Stimulated activated effector memory CD8-positive, alpha-beta T cell treated with anti-CD3 and anti-CD28 coated beads, Interleukin-12 subunit alpha, Interleukin-12 subunit beta, amount 100 ng/mL, for 72 hours (primary cell): ENCODE measurements around the gene SLC25A6.
"Not testable (repeated sequence)": the region's sequence is repeated elsewhere in the genome, so short reads cannot be mapped to it uniquely, and the experiment has no call there.

Experiments used
- ATAC-seq: fragments of 150-1000 bp; cut with Tn5 transposase; 2 replicates; pipeline ENCODE4 v1.10.0; 2021
- DNase-seq, 2 donors: peaks; one replicate each; pipeline ENCODE4 v3.0.0; 2021 to 2022; ENCODE audit warnings: low spot score in 2 of 2
- H3K27ac Mint-ChIP-seq: one replicate; pipeline ENCODE4 v1.8.0; 2022; ENCODE audit warnings: mild to moderate bottlenecking, mixed read lengths
- H3K36me3 Mint-ChIP-seq: one replicate; pipeline ENCODE4 v1.8.0; 2022; ENCODE audit warnings: mild to moderate bottlenecking, mixed read lengths
- H3K4me1 Mint-ChIP-seq: one replicate; pipeline ENCODE4 v1.8.0; 2022; ENCODE audit warnings: mixed read lengths
- H3K4me3 Mint-ChIP-seq: one replicate; pipeline ENCODE4 v1.8.0; 2022; ENCODE audit warnings: mild to moderate bottlenecking, mixed read lengths
- H3K9me3 Mint-ChIP-seq: one replicate; pipeline ENCODE4 v1.8.0; 2022; ENCODE audit warnings: mixed read lengths

The SLC25A6 gene

DNA sequence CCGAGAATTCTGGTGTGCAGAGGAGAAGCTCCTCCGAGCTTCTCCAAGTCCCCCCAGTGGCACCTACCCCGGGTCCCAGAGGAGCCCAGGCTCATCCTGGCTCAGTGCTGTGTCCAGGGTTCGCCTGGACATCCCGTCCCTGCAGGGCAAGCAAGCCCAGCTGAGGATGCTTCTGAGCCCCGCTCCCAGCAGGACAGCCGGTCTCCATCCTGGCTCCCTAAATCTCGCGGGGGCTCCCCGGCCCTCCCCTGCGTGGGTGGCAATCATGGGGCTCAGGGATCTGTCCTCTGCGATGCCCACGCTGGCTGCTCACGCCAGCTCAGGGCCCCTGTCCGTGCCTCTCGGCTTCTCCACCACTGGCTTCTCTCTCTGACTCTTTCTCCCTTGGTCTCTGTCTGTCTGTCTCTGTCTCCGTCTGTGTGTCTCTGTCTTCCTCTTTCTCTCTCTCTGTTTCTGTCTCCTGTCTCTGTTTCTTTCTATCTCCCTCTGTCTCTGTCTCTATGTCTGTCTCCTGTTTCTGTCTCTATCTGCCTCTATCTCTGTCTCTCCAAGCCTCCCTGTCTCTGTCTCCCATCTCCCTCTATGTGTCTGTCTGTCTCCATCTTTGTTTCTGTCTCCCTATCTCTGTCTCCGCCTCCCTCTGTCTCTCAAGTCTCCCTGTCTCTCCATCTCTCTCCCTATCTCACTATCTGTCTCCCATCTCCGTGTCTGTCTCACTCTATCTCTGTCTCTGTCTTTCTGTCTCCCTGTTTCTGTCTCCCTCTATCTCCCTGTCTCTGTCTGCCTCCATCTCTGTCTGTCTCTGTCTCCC lies 27.8 kb upstream of the SLC25A6 start:
- H3K9me3 Mint-ChIP-seq, result peaks cover under 1% of the 10 kb centered on the region
- DNase-seq, result no peak
- peak overlapping the region; percentile 45 for H3K27ac Mint-ChIP-seq

DNA sequence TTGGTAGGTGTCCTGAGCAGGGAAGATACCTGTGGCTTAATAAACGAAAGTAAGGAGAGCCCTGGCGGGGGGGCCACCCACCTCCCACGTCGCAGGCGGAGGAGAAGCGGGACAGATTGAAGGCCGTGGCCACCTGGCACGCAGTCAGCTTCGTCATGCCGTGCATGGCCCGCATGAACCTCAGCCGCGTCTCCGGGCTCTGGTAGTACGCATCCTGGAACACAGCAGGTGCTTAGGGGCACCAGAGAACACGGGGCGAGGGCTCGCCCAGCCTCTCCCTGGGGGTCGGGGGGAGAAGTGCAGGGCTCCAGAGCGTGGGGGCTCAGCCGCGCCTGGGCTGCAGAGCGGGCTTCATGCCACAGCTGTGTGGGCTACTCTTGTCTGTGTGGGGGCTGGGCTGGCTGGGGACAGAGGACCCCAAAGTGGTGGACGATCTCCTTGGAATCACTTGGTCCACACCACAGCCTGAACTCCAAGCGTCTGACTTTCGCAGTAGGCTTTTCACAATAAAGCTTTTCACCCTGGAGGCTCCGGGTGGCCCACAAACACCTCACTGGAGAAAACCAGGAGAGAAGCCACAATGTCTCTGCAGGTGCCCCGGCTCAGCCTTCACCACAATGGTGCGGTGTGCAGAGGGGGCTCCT lies 27.1 kb upstream of the SLC25A6 start:
- H3K4me1 Mint-ChIP-seq, result peaks cover 12% of the 10 kb centered on the region
- no peaks in the 10 kb centered on the region for H3K9me3 Mint-ChIP-seq
- DNase-seq, result no peak
- H3K36me3 Mint-ChIP-seq, result peaks cover 47% of the 10 kb centered on the region
- no peak overlapping the region for H3K27ac Mint-ChIP-seq
- no peak overlapping the region for H3K4me3 Mint-ChIP-seq
- no peak for ATAC-seq

More for the DNA sequence above, 27.8 kb upstream of the SLC25A6 start:
- peaks cover 10% of the 10 kb centered on the region for H3K4me1 Mint-ChIP-seq
- no peak for ATAC-seq
- H3K36me3 Mint-ChIP-seq, result peaks cover 55% of the 10 kb centered on the region
- H3K4me3 Mint-ChIP-seq, result no peak overlapping the region

DNA sequence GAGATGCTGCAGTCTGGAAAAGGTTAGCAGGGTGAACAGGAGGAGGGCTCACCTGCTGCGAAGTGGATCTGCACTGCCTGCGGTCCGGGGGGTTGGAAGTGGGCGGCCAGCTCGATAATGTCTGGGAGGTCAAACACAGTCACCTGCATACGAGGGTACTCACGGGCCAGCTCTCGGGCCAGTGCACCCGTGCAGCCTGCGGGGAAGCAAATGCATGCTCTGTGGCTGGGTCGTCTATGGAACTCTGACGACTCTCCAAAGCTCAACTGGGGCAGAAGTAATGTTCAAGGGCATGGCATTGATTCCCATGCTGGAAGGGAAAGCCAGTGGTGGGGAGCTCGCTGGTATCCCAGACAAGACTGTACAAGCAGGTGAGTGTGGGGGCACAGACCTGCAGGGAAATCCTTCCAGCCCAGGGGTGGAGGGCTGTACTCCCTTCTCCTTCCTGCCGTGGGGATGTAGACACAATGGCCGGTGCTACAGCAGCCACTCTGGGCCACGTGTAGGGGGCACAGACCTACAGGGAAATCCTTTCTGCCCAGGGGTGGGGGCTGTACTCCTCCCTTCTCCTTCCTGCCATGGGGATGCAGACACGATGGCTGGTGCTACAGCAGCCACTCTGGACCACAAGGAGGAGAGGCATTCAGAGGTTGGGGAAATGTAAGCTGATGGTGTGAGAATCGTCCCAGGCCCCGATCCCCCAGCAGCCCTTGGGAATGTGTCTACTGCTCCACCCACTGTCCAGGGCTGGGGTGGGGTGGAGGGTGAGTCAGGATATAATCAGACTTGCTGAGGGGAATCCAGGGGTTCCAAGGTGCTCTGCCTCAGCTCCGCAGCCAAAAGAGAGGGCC lies 26.2 kb upstream of the SLC25A6 start:
- peaks cover 20% of the 10 kb centered on the region for H3K4me1 Mint-ChIP-seq
- peaks cover 39% of the 10 kb centered on the region for H3K36me3 Mint-ChIP-seq
- no peak for DNase-seq
- no peak overlapping the region for H3K27ac Mint-ChIP-seq
- no peak overlapping the region for H3K4me3 Mint-ChIP-seq
- no peaks in the 10 kb centered on the region for H3K9me3 Mint-ChIP-seq
- ATAC-seq, result no peak

DNA sequence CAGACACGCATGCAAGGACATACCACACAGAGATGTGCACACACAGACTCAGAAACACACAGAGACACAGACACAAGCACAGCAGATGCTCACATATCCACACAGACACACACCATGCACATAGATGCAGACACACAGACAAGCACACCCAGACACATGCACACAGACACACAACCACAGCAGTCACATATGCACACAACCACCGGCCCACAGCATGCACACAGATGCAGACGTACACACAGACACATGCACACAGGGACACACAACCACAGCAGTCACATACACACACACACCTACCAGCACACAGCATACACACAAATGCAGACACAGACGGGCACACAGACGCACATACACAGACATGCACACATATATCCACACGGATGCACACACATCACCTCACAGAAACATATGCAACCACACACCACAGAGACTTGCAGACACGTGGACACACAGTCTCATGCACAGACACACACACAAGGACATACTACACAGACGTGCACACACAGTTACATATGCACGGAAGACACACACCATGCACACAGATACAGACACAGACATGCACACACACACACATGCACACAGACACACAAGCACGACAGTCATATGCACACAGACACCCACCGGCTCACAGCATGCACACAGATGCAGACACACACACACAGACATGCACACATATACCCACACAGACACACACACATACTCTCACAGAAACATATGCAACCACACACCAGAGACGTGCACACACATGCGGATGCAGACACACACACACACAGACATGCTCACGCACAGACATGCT lies 25.2 kb upstream of the SLC25A6 start:
- peaks cover 29% of the 10 kb centered on the region for H3K36me3 Mint-ChIP-seq
- no peaks in the 10 kb centered on the region for H3K9me3 Mint-ChIP-seq
- H3K27ac Mint-ChIP-seq, result no peak overlapping the region
- H3K4me3 Mint-ChIP-seq, result no peak overlapping the region
- ATAC-seq, result no peak
- peaks cover 20% of the 10 kb centered on the region for H3K4me1 Mint-ChIP-seq
- DNase-seq, result no peak

DNA sequence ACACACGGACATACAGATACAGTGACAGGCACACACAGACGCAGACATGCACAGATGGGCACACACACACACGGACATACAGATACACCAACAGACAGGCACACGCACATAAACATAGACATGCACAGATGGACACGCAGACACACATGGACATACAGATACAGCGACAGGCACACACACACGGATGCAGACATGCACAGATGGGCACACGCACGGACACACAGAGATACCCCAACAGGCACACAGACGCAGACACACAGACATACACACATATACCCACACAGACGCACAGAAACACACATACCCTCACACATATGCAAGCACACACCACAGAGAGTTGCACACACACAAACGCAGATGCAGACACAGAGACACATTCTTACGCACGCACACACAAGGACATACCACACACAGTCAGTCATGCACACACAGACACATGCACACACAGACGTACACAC lies 24.4 kb upstream of the SLC25A6 start:
- DNase-seq, result no peak
- ATAC-seq, result no peak
- Mint-ChIP-seq H3K4me1 (peaks cover 20% of the 10 kb centered on the region), H3K27ac (no peak overlapping the region), H3K4me3 (no peak overlapping the region), H3K9me3 (no peaks in the 10 kb centered on the region), H3K36me3 (peaks cover 21% of the 10 kb centered on the region)

DNA sequence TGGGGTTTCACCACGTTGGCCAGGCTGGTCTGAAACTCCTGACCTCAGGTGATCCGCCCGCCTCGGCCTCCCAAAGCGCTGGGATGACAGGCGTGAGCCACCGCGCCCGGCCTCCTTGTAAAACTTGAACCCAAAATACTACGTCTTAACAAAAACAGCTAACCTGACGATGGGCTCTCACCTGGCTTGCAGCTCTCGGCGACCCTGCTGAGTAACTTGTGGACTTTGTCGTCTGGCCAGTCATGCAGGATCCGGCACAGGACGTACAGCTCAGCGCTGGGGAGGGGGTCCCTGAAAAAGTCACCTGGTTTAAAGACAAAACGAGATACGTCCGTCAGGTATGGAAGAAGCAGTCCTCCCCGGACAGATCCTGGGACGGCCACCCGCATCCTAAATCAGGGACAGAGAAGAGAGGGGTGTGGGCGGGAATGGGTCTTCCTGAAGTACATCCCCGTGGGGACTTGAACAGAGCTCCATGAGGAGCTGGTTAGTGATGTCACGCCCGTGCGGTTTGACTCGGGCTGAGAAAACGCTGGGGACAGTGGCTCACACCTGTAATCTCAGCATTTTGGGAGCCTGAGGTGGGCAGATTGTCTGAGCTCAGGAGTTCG lies 20.7 kb upstream of the SLC25A6 start:
- H3K27ac Mint-ChIP-seq, result peak overlapping the region; percentile 84
- no peaks in the 10 kb centered on the region for H3K36me3 Mint-ChIP-seq
- H3K9me3 Mint-ChIP-seq, result no peaks in the 10 kb centered on the region
- ATAC-seq (no peak), DNase-seq (no peak)
- H3K4me1 Mint-ChIP-seq, result peaks cover 10% of the 10 kb centered on the region
- no peak overlapping the region for H3K4me3 Mint-ChIP-seq

DNA sequence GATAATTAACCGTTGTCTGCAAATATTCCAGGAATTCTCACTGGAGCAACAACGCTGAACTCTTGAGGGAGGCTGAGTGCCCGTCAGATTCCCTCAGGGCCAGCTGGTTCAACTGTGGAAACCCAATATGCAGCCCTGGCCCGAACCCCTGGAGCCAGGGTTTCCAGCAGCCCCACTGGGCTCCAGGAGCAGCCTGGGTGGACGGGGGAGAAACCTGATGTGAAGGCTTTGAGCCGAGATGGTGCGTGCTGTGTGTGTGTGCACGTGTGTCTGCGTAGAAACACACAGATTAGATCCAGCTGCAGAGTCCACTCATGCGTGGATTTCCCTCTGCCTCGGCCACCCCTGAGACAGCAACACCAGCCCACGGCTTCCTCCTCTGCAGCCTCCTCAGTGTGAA lies 19.4 kb upstream of the SLC25A6 start:
- ATAC-seq (no peak), DNase-seq (no peak)
- H3K36me3 Mint-ChIP-seq, result no peaks in the 10 kb centered on the region
- H3K4me1 Mint-ChIP-seq, result peaks cover 10% of the 10 kb centered on the region
- H3K27ac Mint-ChIP-seq, result no peak overlapping the region
- H3K4me3 Mint-ChIP-seq, result no peak overlapping the region
- no peaks in the 10 kb centered on the region for H3K9me3 Mint-ChIP-seq

DNA sequence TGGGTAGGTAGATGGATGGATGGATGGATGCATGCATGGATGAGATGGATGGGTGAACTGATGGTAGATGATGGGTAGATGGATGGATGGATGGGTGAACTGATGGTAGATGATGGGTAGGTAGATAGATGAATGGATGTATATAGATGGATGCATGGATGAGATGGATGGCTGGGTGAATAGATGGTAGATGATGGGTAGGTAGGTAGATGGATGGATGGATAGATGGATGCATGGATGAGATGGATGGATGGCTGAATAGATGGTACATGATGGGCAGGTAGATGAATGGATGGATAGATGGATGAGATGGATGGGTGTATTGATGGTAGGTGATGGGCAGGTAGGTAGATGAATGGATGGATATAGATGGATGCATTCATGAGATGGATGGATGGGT lies 15.1 kb upstream of the SLC25A6 start:
- H3K4me1 Mint-ChIP-seq, result no peaks in the 10 kb centered on the region
- no peak for ATAC-seq
- no peak overlapping the region for H3K27ac Mint-ChIP-seq
- peaks cover 2% of the 10 kb centered on the region for H3K36me3 Mint-ChIP-seq
- no peak for DNase-seq
- H3K9me3 Mint-ChIP-seq, result no peaks in the 10 kb centered on the region
- H3K4me3 Mint-ChIP-seq, result no peak overlapping the region

DNA sequence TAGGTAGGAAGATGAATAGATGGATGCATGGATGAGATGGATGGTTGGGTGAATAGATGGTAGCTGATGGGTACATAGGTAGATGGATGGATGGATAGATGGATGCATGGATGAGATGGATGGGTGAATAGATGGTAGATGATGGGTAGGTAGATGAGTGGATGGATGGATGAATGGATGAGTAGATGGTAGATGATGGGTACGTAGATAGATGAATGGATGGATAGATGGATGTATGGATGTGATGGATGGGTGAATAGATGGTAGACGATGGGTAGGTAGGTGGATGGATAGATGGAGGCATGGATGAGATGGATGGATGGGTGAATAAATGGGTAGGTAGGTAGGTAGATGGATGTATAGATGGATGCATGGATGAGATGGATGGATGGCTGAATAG lies 13.9 kb upstream of the SLC25A6 start:
- H3K4me1 Mint-ChIP-seq, H3K4me3 Mint-ChIP-seq, DNase-seq, H3K9me3 Mint-ChIP-seq, ATAC-seq, H3K27ac Mint-ChIP-seq: not testable (repeated sequence)
- H3K36me3 Mint-ChIP-seq, result peaks cover 12% of the 10 kb centered on the region

DNA sequence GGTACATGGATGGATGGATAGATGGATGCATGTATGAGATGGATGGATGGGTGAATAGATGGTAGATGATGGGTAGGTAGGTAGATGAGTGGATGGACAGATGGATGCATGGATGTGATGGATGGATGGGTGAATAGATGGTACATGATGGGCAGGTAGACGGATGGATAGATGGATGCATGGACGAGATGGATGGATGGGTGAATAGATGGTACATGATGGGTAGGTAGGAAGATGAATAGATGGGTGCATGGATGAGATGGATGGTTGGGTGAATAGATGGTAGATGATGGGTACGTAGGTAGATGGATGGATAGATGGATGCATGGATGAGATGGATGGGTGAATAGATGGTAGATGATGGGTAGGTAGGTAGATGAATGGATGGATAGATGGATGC lies 12.0 kb upstream of the SLC25A6 start:
- ATAC-seq, H3K27ac Mint-ChIP-seq, H3K4me3 Mint-ChIP-seq, H3K9me3 Mint-ChIP-seq, DNase-seq, H3K4me1 Mint-ChIP-seq: not testable (repeated sequence)
- H3K36me3 Mint-ChIP-seq, result peaks cover 25% of the 10 kb centered on the region

DNA sequence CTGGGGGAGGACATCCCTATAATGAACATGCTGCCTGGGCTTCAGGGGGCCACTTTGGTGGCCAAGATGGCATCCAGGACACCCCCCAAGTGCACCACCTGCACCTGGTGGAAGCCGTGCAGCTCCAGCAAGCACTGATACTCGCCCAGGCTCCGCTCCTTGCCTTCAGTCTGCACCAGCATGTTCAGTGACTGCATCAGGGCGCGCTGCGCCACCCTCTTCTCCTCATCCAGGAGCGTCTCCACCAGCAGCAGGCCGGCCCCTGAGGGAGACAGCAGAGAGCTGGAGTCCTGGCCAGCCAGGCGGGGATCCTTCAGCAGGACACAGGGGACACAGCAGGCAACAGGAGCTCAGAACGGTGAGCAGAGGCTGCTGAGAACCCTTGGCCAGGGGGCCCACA lies 11.3 kb upstream of the SLC25A6 start:
- H3K4me1 Mint-ChIP-seq, result no peaks in the 10 kb centered on the region
- no peak for DNase-seq
- H3K36me3 Mint-ChIP-seq, result peaks cover 31% of the 10 kb centered on the region
- H3K27ac Mint-ChIP-seq, result no peak overlapping the region
- no peaks in the 10 kb centered on the region for H3K9me3 Mint-ChIP-seq
- H3K4me3 Mint-ChIP-seq, result no peak overlapping the region
- no peak for ATAC-seq

DNA sequence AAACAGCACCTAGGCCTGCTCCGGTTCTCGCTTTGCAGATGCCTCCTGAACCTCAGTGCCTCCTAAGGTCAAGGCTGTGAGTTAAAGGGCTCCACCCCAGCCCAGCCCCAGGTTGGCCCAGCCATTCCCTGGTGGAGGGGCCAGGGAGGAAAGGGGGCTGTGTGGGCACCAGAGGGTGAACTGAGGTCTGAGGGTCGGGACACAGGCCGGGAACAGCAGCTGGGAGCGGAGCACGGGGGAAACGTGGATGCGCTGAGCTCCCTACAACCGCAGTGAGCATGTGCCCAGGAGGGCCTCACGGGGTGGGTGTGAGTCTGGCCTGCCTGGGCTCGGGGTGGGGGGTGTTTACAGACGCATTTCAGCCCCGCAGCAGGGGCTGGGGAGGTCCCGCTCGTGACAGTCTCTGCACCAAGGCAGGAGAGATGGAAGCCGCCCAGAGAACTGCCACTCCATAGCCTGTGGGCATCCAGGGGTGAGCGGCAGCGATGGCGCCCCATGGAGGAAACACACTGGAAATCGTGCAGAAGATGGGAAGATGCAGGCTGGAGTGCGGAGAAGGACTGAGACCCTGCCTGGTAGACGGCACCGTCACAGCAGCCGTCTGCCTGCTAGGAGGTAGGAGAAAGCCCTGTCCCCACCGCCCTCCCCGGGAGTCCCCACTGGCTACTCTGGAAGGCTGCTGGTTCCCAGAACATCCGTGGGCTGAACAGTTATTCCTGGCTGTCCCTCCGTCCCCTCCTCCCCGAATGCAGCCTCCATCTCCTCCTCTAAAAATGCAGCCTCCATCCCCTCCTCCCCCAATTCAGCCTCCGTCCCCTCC lies 9.9 kb upstream of the SLC25A6 start:
- Mint-ChIP-seq H3K4me1 (no peaks in the 10 kb centered on the region), H3K9me3 (no peaks in the 10 kb centered on the region), H3K36me3 (peaks cover 43% of the 10 kb centered on the region), H3K27ac (no peak overlapping the region), H3K4me3 (no peak overlapping the region)
- peak; percentile 25 for ATAC-seq
- DNase-seq, result no peak

DNA sequence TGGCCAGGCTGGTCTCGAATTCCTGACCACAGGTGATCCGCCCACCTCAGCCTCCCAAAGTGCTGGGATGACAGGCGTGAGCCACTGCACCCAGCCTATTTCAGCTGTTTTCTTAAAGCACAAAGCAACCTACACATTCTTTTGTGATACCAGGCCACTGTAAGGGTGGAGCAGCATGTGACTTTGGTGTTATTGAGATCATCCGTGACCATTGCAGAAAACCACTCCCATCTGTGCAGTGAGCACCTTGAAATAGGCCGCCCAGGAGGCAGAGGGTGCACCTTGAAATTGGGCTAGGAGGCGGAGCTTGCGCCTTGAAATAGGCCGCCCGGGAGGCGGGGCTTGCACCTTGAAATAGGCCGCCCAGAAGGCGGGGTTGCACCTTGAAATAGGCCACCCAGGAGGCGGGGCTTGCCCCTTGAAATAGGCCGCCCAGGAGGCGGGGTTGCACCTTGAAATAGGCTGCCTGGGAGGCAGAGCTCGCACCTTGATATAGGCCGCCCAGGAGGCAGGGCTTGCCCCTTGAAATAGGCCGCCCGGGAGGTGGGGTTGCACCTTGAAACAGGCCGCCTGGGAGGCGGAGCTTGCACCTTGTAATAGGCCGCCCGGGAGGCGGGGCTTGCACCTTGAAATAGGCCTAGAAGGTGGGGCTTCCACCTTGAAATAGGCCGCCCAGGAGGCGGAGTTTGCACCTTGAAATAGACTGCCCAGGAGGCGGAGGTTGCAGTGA lies 9.0 kb upstream of the SLC25A6 start:
- DNase-seq (no peak), ATAC-seq (no peak)
- no peak overlapping the region for H3K27ac Mint-ChIP-seq
- no peaks in the 10 kb centered on the region for H3K9me3 Mint-ChIP-seq
- no peak overlapping the region for H3K4me3 Mint-ChIP-seq
- peaks cover 52% of the 10 kb centered on the region for H3K36me3 Mint-ChIP-seq
- peaks cover 6% of the 10 kb centered on the region for H3K4me1 Mint-ChIP-seq
